Transverse colon (tissue), 4 donors: ENCODE measurements around the gene NRXN2.

Experiments used
- EP300 ChIP-seq: sonication (generic); formaldehyde crosslinking; IDR thresholded peaks from one replicate; pipeline ENCODE4 v1.6.1; 2017; ENCODE audit warnings: antibody characterized with exemption, low read depth
- POLR2A ChIP-seq: fragments of 450-650 bp; IDR thresholded peaks from one replicate; pipeline ENCODE4 v1.6.1; 2016; ENCODE audit warnings: antibody characterized with exemption, mild to moderate bottlenecking, moderate library complexity
- POLR2AphosphoS5 ChIP-seq, 3 donors: sonication (generic); formaldehyde crosslinking; IDR thresholded peaks; one replicate each; pipeline ENCODE4 v1.6.1; 2016; ENCODE audit warnings: antibody characterized with exemption in 3 of 3
- TF ChIP-seq, protein P1 (sequence below), 5 experiments: fragments of 200-600 bp in 3 of 5; fragments of 450-650 bp in 2 of 5; sonication (generic) in 3 of 5; IDR thresholded peaks; 1 replicate in 2 of 5; 2 replicates in 3 of 5; pipeline ENCODE4 v1.5.1; 2016 to 2017; ENCODE audit warnings: antibody characterized with exemption in 5 of 5, inconsistent platforms in 3 of 5, mild to moderate bottlenecking in 2 of 5, moderate library complexity in 1 of 5

DNA sequence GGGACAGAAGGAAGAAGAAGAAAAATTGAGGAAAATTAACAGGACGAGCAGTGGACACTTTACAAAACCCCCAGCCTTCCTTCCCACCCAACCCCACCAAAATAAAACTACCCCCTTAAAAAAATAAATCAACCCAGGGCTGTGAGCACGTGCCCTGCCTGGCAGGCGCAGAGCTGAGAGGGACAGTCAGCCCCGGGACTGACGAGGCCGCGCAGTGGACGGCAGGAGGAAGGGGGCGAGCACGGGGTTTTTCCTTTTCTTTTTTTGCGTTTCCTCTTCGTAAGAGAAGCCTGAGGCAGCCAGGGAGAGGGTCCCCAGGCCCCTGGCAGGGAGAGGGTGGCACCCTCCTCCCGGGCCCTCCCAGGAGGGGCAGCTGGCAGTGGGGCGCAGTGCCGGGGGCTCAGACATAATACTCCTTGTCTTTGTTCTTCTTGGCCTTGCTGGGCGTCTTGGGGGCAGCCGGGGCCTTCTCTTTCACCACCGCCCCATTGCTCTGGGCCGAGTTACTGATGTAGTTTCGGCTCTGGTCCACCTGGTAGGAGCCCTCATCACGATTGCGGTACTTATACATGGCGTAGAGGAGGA lies 116.1 kb downstream of the NRXN2 start:
- TF ChIP-seq, protein P1, sequence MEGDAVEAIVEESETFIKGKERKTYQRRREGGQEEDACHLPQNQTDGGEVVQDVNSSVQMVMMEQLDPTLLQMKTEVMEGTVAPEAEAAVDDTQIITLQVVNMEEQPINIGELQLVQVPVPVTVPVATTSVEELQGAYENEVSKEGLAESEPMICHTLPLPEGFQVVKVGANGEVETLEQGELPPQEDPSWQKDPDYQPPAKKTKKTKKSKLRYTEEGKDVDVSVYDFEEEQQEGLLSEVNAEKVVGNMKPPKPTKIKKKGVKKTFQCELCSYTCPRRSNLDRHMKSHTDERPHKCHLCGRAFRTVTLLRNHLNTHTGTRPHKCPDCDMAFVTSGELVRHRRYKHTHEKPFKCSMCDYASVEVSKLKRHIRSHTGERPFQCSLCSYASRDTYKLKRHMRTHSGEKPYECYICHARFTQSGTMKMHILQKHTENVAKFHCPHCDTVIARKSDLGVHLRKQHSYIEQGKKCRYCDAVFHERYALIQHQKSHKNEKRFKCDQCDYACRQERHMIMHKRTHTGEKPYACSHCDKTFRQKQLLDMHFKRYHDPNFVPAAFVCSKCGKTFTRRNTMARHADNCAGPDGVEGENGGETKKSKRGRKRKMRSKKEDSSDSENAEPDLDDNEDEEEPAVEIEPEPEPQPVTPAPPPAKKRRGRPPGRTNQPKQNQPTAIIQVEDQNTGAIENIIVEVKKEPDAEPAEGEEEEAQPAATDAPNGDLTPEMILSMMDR (IDR thresholded peaks at IDR 0.05), result no peak
- TF ChIP-seq EP300, result no peak
- TF ChIP-seq POLR2A, result no peak
- TF ChIP-seq POLR2AphosphoS5 (IDR thresholded peaks at IDR 0.05), result no peak
